ENCODE measurements around the gene ARSA. TPM values are rescaled to one million over a fixed set of nuclear protein-coding genes. Genes with fewer than 3 reads are reported as not detected.
A peak's percentile ranks its signal among the peaks of the same experiment; 100 is the strongest.
"Not testable (repeated sequence)": the region's sequence is repeated elsewhere in the genome, so short reads cannot be mapped to it uniquely, and the experiment has no call there.

Gene ARSA
- total RNA-seq, 2 donors from 2014 or later = 23.8 to 24.7 TPM

DNA sequence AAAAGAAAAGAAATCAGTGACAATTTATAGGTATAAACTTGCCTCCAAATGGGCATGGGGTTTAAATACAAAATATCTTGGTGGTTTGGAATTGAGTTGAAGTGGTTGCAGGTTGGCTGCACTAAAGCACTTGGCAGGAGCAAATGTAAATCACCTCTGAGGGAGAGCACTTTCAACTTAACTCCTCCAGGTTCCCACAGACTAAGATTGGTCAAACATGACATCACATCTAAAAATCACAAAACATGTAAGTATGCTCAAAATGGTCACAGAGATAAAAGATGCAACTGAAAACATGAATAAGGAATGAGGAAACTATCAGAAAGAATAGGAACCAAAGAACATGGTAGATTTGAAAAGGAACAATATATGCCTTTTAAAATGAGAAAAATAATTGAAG is 32.4 kb upstream of the ARSA start:
- no peaks in the 10 kb centered on the region for H3K36me3 Mint-ChIP-seq
- no peaks in the 10 kb centered on the region for H3K9me3 Mint-ChIP-seq

DNA sequence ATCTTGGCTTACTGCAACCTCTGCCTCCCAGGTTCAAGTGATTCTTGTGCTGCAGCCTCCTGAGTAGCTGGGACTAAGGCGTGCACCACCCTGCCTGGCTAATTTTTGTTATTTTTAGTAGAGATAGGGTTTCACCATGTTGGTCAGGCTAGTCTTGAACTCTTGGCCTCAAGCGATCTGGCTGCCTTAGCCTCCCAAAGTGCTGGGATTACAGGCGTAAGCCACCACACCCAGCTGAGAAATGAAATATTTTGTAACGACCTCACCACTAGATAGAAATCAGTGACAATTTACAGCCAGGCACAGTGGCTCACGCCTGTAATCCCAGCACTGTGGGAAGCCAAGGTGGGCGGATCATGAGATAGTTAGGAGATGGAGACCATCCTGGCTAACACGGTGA is 31.8 kb upstream of the ARSA start:
- not testable (repeated sequence) for DNase-seq (ENCODE audit: low spot score in 2 of 2); ATAC-seq; H3K27ac Mint-ChIP-seq; H3K9me3 Mint-ChIP-seq; H3K36me3 Mint-ChIP-seq

More for the DNA sequence above, 32.4 kb upstream of the ARSA start:
- DNase-seq (ENCODE audit: low spot score in 2 of 2) (no peak), ATAC-seq (no peak)
- no peak overlapping the region for H3K27ac Mint-ChIP-seq

DNA sequence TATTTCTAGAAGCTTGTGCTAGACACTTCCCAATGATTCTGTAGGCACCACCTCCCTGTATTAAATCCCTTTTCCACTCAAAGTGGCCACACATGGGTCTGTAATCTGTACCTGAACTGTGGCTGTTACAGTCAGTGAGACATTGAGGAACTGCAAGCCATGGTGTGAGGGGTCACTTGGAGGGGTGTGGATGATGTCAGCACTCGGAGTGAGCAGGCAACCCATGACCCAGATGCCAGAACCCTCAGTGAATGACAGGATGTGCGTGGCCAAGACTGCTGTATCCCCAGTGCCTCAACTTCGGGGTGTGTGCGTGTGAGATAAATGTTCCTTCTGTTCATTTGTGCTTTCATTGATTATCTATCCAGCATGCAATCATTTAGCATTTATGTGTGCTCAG is 30.0 kb upstream of the ARSA start:
- H3K36me3 Mint-ChIP-seq = no peaks in the 10 kb centered on the region
- ATAC-seq (no peak), DNase-seq (ENCODE audit: low spot score in 2 of 2) (no peak)
- H3K27ac Mint-ChIP-seq = peak overlapping the region in 1 of 2 donors; percentile 50
- no peaks in the 10 kb centered on the region for H3K9me3 Mint-ChIP-seq

DNA sequence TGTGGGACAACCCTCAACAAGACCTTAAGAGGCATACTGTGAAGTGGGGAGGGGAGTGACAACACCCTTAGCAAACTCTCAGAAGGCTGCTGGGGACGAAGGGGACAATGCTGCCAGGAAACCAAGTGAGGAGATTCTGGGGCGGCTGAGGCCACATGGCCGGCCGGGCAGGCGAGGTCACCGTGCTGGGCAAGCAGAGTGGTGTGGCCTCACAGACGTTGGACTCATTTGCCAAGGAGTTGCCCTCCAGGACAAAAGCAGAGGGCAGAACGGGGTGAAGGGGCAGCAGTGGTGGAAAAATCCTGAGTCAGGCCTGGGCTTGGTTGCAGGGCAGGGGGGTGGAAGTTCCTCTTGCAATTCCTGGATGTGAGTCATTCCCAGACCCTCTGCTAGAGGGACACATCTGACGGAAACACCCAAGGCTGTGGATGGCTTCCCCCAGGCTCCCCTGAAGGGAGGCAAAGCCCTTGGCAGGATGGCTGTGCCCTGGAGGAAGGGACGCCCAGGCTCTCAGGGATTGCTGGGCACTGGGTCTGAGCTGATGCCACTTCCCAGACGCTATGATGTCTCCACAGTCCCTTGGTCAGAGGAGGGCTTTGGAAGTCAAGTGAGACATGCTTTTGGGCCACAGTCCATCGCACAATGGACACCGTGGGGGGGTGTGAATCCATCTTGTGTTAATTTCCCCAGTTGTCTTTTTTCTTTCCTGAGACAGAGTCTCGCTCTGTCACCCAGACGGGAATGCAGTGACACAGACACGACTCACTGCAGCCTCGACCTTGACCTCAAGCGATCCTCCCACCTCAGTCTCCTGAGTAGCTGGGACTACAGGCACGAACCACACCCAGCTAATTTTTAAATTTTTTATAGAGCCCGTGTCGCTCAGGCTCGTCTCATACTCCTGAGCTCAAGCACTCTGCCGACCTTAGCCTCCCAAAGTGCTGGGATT is 28.4 kb upstream of the ARSA start:
- DNase-seq (ENCODE audit: low spot score in 2 of 2) (no peak), ATAC-seq (no peak)
- H3K36me3 Mint-ChIP-seq = no peaks in the 10 kb centered on the region
- H3K27ac Mint-ChIP-seq = no peak overlapping the region
- no peaks in the 10 kb centered on the region for H3K9me3 Mint-ChIP-seq

DNA sequence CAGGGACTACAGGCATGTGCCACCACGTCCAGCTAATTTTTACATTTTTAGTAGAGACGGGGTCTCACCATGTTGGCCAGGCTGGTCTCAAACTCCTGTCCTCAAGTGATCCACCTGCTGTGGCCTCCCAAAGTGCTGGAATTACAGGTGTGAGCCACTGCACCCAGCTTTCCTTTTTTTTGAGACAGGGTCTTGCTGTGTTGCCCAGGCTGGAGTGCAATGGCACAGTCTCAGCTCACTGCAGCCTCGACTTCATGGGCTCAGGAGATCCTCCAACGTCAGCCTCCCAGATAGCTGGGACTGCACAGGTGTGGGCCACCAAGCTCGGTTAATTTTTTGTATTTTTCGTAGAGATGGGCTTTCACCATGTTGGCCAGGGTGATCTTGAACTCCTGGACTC is 26.7 kb upstream of the ARSA start:
- H3K9me3 Mint-ChIP-seq; DNase-seq (ENCODE audit: low spot score in 2 of 2); ATAC-seq; H3K27ac Mint-ChIP-seq; H3K36me3 Mint-ChIP-seq: not testable (repeated sequence)

DNA sequence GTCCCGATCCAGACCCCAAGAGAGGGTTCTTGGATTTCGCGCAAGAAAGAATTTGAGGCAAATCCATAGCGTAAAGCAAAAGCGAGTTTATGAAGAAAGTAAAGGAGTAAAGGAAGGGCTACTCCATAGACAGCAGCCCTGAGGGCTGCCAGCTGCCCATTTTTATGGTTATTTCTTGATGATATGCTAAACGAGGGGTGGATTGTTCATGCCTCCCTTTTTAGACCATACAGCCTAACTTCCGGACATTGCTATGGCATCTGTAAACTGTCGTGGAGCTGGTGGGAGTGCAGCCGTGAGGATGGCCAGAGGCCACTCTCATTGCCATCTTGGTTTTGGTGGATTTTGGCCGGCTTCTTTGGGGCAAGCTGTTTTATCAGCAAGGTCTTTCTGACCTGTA is 25.3 kb upstream of the ARSA start:
- DNase-seq (ENCODE audit: low spot score in 2 of 2) (no peak), ATAC-seq (no peak)
- H3K36me3 Mint-ChIP-seq = no peaks in the 10 kb centered on the region
- H3K9me3 Mint-ChIP-seq = peaks cover 0 to 4% of the 10 kb centered on the region in 2 donors
- no peak overlapping the region for H3K27ac Mint-ChIP-seq

DNA sequence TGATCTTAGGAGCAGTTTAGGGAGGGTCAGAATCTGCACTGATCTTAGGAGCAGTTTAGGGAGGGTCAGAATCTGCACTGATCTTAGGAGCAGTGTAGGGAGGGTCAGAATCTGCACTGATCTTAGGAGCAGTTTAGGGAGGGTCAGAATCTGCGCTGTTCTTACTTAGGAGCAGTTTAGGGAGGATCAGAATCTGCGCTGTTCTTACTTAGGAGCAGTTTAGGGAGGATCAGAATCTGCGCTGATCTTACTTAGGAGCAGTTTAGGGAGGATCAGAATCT is 15.8 kb upstream of the ARSA start:
- DNase-seq (ENCODE audit: low spot score in 2 of 2); H3K9me3 Mint-ChIP-seq; H3K36me3 Mint-ChIP-seq; H3K27ac Mint-ChIP-seq; ATAC-seq: not testable (repeated sequence)

DNA sequence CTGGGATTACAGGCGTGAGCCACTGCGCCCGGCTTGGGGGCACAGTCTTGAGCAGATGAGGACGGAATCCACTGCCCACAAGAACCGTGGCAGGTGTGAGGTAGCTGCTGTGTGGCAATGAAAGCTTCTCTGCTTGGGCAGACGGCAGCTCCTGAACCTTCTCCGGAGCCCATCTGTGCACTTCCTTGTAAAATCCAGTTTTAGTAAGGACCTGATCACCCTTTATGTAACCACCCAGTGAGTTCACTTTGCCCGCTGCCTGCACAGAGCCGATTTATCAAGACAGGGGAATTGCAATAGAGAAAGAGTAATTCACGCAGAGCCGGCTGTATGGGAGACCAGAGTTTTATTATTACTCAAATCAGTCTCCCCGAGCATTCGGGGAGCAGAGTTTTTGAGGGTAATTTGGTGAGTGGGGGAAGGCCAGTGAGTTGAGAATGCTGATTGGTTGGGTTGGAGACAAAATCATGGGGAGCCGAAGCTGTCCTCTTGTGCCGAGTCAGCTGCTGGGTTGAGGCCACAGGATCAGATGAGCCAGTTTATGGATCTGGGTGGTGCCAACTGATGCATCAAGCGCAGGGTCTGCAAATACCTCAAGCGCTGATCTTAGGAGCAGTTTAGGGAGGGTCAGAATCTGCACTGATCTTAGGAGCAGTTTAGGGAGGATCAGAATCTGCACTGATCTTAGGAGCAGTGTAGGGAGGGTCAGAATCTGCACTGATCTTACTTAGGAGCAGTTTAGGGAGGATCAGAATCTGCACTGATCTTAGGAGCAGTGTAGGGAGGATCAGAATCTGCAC is 15.3 kb upstream of the ARSA start:
- not testable (repeated sequence) for H3K36me3 Mint-ChIP-seq; ATAC-seq; H3K9me3 Mint-ChIP-seq; H3K27ac Mint-ChIP-seq; DNase-seq (ENCODE audit: low spot score in 2 of 2)

DNA sequence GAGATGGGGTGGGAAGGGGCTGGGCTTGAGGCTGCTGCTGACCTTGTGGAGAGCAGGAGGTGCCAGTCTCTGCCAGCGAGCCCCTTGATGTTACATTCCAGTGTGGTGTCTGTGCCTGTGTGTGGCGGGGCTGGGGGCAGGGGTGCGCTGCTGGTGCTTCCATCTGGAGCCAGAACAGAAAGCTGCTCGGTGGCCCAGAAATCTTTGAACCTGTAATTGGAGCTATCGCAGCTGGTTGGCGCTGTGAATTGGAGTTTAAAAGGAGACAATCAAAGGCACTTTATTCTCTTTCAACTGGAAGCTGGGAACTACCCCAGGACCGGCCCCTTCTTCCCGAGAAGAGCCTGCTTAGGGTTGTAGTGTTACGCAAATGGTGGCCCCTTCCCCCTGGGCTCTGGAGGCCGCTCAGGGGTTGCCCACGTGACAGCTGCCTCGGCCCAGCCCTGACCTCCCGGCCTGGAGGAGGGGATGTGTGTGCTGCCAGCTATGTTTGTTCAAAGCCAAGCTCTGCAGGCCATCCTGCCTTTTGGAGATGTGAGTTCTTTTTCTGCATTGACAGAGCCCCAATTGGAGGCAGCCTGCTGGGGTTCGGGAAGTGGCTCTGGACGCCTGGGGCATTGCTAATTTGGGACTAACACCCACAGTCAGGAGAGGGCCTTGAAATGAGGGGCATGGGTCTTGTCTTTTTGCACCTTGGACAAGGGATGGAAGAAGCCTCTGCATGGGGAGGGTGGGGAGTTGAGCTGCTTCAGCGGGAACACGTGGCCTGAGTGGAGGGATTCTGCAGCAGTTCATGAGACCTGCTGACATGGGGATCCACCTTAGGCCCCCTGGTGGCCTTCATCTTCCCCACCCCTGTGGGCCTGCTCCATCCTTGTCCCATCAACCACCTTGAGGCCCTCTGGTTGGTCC is 14.0 kb upstream of the ARSA start:
- no peak for DNase-seq (ENCODE audit: low spot score in 2 of 2)
- ATAC-seq = no peak

DNA sequence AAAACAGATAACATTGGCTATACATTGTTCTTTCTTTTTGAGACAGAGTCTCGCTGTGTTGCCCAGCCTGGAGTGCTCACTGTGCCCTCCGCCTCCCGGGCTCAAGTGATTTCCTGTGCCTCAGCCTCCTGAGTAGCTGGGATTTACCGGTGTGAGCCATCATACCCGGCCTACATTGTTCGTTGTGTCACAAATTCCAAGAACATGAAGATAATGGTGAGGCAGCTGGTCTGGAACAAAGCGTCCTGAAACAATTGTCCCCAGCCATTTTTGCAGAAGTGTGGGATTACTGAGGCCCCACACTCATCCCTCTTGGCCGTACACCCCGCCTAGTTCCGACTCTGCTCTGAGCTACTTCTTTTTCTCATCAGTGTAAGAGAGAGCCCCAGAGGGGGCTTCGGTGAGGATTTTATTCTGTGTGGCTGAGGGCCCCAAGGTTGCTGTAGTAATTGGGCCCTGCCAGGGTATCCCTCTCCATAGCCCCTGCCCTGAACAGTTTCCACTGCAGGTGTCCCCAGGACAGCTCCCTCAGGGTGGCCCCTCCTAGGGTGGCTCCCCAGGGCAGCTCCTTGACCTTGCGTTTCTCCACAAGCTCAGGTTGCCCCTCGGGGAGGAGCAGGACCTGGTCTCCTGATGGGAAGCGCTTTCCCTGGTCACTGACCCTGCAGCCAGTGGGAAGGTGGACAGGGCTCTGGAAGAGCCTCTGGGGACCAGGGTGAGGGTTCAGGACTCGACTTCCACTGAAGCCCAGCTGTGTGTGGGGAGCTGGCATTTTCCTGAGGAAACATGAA is 13.1 kb upstream of the ARSA start:
- ATAC-seq = no peak
- no peaks in the 10 kb centered on the region for H3K9me3 Mint-ChIP-seq
- H3K27ac Mint-ChIP-seq = no peak overlapping the region
- H3K36me3 Mint-ChIP-seq = no peaks in the 10 kb centered on the region
- no peak for DNase-seq (ENCODE audit: low spot score in 2 of 2)

More for the DNA sequence above, 14.0 kb upstream of the ARSA start:
- H3K9me3 Mint-ChIP-seq = no peaks in the 10 kb centered on the region
- H3K36me3 Mint-ChIP-seq = no peaks in the 10 kb centered on the region
- no peak overlapping the region for H3K27ac Mint-ChIP-seq

DNA sequence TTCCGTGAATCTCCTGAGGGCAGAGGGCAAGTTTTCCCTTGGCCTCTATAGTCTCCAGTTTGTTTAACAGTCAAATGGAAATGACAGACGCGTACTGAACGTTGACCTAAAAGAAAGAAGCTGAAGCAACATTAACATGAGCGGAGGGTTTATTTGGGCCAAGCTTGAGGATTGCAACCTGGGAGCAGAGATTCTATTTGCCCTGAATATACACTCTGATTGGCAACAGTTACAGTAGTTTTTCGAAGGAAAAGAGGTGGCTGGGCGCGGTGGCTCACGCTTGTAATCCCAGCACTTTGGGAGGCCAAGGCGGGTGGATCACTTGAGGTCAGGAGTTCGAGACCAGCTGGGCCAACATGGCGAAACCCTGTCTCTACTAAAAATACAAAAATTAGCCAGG is 12.3 kb upstream of the ARSA start:
- H3K9me3 Mint-ChIP-seq; ATAC-seq; DNase-seq (ENCODE audit: low spot score in 2 of 2); H3K27ac Mint-ChIP-seq; H3K36me3 Mint-ChIP-seq: not testable (repeated sequence)

DNA sequence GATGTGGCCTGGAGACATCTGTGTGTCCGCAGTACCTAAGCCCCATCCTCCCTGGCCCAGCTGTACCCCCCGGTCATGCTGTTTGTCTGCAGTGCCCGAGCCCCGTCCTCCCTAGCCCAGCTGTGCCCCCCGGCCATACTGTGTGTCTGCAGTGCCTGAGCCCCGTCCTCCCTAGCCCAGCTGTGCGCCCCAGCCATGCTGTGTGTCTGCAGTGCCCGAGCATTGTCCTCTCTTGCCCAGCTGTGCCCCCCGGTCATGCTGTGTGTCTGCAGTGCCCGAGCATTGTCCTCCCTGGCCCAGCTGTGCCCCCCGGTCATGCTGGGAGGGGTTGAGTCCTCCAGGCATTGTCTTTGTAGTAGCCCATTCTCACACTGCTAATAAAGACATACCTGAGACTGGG is 7.6 kb upstream of the ARSA start:
- H3K9me3 Mint-ChIP-seq = no peaks in the 10 kb centered on the region
- no peak for DNase-seq (ENCODE audit: low spot score in 2 of 2)
- H3K36me3 Mint-ChIP-seq = no peaks in the 10 kb centered on the region
- no peak for ATAC-seq
- H3K27ac Mint-ChIP-seq = peak overlapping the region in 1 of 2 donors; percentile 62

DNA sequence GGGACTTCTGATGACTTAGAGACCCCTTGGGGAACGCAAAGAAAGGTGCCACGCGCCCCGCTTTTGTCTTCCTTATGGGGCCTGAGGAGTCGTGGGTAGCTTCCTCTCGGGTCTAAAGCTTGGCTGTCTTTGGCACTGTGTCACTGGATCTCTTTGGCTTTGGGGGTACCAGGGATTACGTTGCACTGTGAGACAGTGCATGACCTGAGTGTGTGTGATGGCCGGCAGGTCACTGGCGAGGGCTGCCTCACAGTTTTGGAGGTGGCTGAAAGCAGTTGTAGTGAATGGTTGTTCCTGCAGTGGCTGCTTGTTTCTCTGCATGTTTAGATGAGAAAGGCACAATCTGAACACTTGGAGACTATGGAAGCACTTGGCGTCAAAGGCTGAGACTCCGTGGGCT is 5.8 kb upstream of the ARSA start:
- no peak for ATAC-seq
- no peak for DNase-seq (ENCODE audit: low spot score in 2 of 2)
- H3K36me3 Mint-ChIP-seq = peaks cover 0 to 2% of the 10 kb centered on the region in 2 donors
- no peak overlapping the region for H3K27ac Mint-ChIP-seq
- no peaks in the 10 kb centered on the region for H3K9me3 Mint-ChIP-seq

DNA sequence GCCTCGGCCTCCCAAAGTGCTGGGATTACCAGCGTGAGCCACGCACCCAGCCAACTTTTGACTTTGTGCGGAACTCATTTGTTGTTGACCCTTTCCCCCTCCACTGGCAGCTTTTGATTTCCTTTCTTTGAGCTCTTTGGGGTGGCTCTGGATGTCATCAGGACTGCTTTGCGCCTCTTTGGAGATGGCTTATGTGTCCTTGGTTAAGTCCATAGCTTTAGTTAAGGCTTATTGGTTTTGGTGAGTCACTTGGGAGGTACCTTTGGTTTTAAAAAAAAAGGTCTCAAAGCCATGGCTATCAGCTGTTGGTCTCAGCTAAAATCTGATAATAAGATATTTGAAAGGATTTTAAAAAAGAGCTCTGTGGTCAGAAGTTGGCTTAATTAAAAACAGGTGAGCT is 5.1 kb upstream of the ARSA start:
- Mint-ChIP-seq H3K9me3 (no peaks in the 10 kb centered on the region), H3K36me3 (peaks cover 4 to 9% of the 10 kb centered on the region in 2 donors), H3K27ac (no peak overlapping the region)
- no peak for DNase-seq (ENCODE audit: low spot score in 2 of 2)
- no peak for ATAC-seq

DNA sequence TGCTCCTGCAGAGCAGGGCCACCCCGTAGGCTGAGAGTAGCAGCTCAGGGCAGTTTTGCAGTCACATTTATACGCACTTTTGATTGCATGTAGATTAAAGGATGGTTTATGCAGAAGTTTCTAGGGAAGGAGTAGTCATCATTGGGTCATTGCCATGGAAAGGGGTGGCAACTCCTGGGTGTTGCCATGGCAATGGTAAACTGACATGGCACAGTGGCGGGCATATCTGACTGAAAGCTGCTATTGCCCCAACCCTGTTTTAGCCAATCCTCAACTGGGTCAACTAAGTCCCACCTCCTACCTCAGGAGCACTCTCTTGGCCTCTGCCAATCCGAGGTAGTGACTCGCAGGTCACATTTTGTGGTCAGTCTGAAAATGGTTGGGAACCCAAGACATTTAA is 2.4 kb upstream of the ARSA start:
- Mint-ChIP-seq H3K27ac (no peak overlapping the region), H3K9me3 (no peaks in the 10 kb centered on the region), H3K36me3 (peaks cover 4 to 10% of the 10 kb centered on the region in 2 donors)
- no peak for DNase-seq (ENCODE audit: low spot score in 2 of 2)
- no peak for ATAC-seq

DNA sequence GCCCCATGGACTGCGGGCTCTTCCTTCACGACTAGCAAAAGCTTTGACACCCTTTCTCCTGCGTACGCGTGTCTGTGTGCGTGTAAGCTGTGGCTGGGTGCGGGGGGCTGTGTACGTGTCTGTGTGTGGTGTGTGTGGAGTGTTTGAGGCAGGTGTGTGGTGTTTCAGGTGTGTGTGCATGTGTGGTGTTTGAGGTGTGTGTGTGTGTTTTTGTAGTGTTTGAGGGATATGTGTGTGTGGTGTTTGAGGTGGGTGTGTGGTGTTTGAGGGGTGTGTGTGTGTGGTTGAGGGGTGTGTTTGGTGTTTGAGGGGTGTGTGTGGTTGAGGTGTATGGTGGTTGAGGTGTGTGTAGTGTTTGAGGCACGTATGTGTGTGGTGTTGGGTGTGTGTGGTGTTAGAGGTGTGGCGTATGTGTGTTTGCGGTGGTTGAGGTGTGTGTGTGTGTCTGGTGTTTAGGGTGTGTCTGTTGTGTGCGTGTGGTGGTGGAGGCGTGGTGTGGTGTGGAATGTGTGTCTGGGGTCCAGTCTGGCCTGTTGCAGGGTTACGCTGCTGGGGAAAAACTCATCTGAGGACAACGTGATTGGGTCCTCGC is 687 bp upstream of the ARSA start:
- Mint-ChIP-seq H3K36me3 (peaks cover 4 to 10% of the 10 kb centered on the region in 2 donors), H3K27ac (peak overlapping the region; percentile 77 to 88), H3K9me3 (no peaks in the 10 kb centered on the region)
- ATAC-seq = peak; percentile 3 to 22
- DNase-seq (ENCODE audit: low spot score in 2 of 2) = no peak

All from activated naive CD4-positive, alpha-beta T cell treated with anti-CD3 and anti-CD28 coated beads, Interleukin-2, amount 50 U/mL, for 72 hours (primary cell).